Pancreas (tissue), 10 donors: Measurements from ENCODE around the gene ARID5B. TPM values are rescaled to one million over a fixed set of nuclear protein-coding genes. Genes with fewer than 3 reads are reported as not detected.
A peak's percentile ranks its signal among the peaks of the same experiment; 100 is the strongest.

Experiments
- ATAC-seq, 4 donors: fragments of 200-7000 bp; cut with Tn5 transposase; one replicate each; pipeline versions ENCODE4 v1.8.0 to v1.9.1; 2020; ENCODE audit warnings: mild to moderate bottlenecking in 4 of 4, moderate library complexity in 4 of 4
- DNase-seq, 6 donors: peaks; one replicate each; pipeline ENCODE4 v3.0.0-alpha.2; 2020
- FAIRE-seq: peaks from 2 replicates; lab custom pipeline; 2012; peaks lifted over from hg19 to GRCh38; lab: Jason Lieb, UNC
- H3K27ac ChIP-seq, 4 donors: fragments of 200-600 bp; sonication (generic); 1 replicate in 3 of 4; 2 replicates in 1 of 4; pipeline versions ENCODE4 v1.5.0 to v1.8.0; 2020
- H3K27me3 ChIP-seq, 4 donors: fragments of 200-600 bp; one replicate each; pipeline ENCODE4 v1.8.0; 2021
- H3K36me3 ChIP-seq, 3 donors: fragments of 200-600 bp; sonication (generic) in 1 of 3; one replicate each; pipeline versions ENCODE4 v1.5.0 to v1.8.0; 2020 to 2021
- H3K4me1 ChIP-seq, 3 donors: fragments of 200-600 bp; one replicate each; pipeline ENCODE4 v1.8.0; 2021
- H3K4me3 ChIP-seq, 4 donors: fragments of 200-600 bp; sonication (generic) in 2 of 4; one replicate each; pipeline versions ENCODE4 v1.5.0 to v1.8.0; 2020 to 2021
- H3K9me3 ChIP-seq, 4 donors: fragments of 200-600 bp; one replicate each; pipeline ENCODE4 v1.8.0; 2021
- WGBS, 2 donors: extraction: QIAGEN DNeasy Blood & Tissue Kit; methylation state at CpG; one replicate each; pipeline ENCODE4 v1.1.7; 2013; 5-methylcytosine and 5-hydroxymethylcytosine counted together
- intact Hi-C, 3 donors: fragments of 100-400 bp; cut with DNase I; formaldehyde crosslinking; loops; one replicate each; pipeline versions ENCODE4 v1.11.1 to v1.14.2; 2022
- polyA plus RNA-seq, 2 donors: library from polyadenylated mRNA; stranded (reverse); fragments of 200-250 nt; gene quantifications; one replicate each; pipeline ENCODE4 v1.2.3, GENCODE V29; 2013
- total RNA-seq, 6 donors: library from RNA; stranded (reverse); fragmentation: NEBNext Ultra II Directional in 4 of 6; extraction: Animal tissue kit (Norgen Biotek cat#: 25700) in 4 of 6; gene quantifications; one replicate each; pipeline versions ENCODE4 v1.2.1 to v1.2.4, GENCODE V29; 2021 to 2023
- TF ChIP-seq, protein P1 (sequence below), 4 donors: fragments of 200-600 bp; sonication (generic) in 3 of 4; IDR thresholded peaks; one replicate each; pipeline versions ENCODE4 v1.5.0 to v1.8.0; 2021; ENCODE audit warnings: antibody characterized with exemption in 4 of 4
- donor health status: healthy with polysubstance abuse.
- donor health status: DM: no; HTN: no; CAD: no; lungs with moderate emphysema.
- donor health status: DM: no; HTN: no; CAD: no.
- donor health status: control.
- donor health status: control.
- donor health status: Bipolar disorder and iron deficiency.
- donor health status: DM: yes; HTN: yes; CAD: no.
- donor health status: DM: no; HTN: no; CAD: no.
- donor health status: DM: no; HTN: no; CAD: no.
- donor health status: DM: yes; HTN: yes; CAD: no.

Gene ARID5B
- total and polyA plus RNA-seq, 8 donors = 2.6 to 13.0 (median 5.0) TPM

DNA sequence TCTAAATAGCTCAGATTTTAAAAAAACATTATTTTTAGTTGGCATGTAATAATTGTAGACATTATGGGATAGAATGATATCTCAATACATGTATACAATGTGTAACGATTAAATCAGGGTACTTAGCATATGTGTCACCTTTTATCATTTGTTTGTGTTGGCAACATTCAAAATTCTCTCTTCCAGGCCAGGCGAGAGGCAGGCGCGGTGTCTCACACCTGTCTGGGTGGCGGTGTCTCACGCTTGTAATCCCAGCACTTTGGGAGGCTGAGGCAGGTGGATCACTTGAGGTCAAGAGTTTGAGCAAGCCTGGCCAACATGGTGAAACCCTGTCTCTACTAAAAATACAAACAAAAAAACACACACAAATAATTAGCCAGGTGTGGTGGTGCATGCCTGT lies 215.4 kb downstream of the ARID5B start:
- intact Hi-C loops = no loop called here
- H3K4me1 ChIP-seq = no peaks in the 10 kb centered on the region
- DNase-seq = no peak

DNA sequence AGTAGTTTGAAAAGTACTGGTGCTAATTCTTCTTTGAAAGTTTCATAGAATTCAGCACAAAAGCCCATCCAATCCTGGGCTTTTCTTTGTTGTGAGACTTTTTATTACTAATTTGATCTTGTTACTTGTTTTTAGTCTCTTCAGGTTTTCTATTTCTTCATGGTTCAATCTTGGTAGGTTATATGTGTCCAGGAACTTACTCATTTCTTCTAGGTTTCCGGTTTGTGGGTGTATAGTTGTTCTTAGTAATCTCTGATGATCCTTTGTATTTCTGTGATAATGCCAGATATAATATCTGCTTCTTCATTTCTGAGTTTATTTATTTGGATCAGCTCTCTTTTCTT lies 219.7 kb downstream of the ARID5B start:
- Histone ChIP-seq H3K27ac (no peak overlapping the region), H3K27me3 (no peaks in the 10 kb centered on the region), H3K4me3 (no peak overlapping the region), H3K4me1 (no peaks in the 10 kb centered on the region), H3K36me3 (no peaks in the 10 kb centered on the region), H3K9me3 (no peaks in the 10 kb centered on the region)
- ATAC-seq (no peak), DNase-seq (no peak), FAIRE-seq (no peak)
- TF ChIP-seq, protein P1, sequence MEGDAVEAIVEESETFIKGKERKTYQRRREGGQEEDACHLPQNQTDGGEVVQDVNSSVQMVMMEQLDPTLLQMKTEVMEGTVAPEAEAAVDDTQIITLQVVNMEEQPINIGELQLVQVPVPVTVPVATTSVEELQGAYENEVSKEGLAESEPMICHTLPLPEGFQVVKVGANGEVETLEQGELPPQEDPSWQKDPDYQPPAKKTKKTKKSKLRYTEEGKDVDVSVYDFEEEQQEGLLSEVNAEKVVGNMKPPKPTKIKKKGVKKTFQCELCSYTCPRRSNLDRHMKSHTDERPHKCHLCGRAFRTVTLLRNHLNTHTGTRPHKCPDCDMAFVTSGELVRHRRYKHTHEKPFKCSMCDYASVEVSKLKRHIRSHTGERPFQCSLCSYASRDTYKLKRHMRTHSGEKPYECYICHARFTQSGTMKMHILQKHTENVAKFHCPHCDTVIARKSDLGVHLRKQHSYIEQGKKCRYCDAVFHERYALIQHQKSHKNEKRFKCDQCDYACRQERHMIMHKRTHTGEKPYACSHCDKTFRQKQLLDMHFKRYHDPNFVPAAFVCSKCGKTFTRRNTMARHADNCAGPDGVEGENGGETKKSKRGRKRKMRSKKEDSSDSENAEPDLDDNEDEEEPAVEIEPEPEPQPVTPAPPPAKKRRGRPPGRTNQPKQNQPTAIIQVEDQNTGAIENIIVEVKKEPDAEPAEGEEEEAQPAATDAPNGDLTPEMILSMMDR (IDR thresholded peaks at IDR 0.05) = no peak
- intact Hi-C loops = no loop called here
- WGBS, 2 donors = 69 to 93% methylated on average over 1 of the region's 1 CpG

More for the DNA sequence above, 215.4 kb downstream of the ARID5B start:
- no peak for ATAC-seq
- WGBS, 2 donors = 43 to 46% methylated on average over 6 of the region's 6 CpGs
- Histone ChIP-seq H3K36me3 (no peaks in the 10 kb centered on the region), H3K27ac (no peak overlapping the region), H3K4me3 (no peak overlapping the region), H3K27me3 (no peaks in the 10 kb centered on the region), H3K9me3 (no peaks in the 10 kb centered on the region)
- FAIRE-seq = no peak
- TF ChIP-seq, protein P1 (IDR thresholded peaks at IDR 0.05) = no peak

DNA sequence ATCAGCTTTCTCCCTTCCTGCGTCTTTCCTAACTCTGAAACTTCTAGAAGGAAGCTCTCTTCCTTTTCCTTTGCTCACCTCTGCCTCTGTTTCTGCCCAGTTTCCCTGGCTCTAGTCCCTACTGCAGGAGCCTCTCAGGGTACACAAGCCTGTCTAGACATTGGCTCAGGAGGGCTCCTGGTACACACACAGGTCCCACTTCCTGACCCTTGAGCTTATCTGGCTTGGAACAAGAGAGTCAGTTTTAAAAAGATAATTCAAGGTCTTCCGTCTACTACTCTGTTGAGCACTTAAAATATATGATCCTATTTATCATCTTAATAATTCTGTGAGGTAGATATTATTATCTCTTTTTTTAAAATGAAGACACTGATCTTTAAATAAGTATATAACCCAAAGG lies 226.5 kb downstream of the ARID5B start:
- no peaks in the 10 kb centered on the region for H3K27me3 ChIP-seq
- no peak overlapping the region for H3K27ac ChIP-seq
- H3K4me1 ChIP-seq = no peaks in the 10 kb centered on the region
- no peaks in the 10 kb centered on the region for H3K36me3 ChIP-seq
- 76 to 89% methylated on average over 2 of the region's 2 CpGs for WGBS, 2 donors
- intact Hi-C loops = no loop called here
- FAIRE-seq = no peak
- H3K4me3 ChIP-seq = no peak overlapping the region
- TF ChIP-seq, protein P1 (IDR thresholded peaks at IDR 0.05) = no peak
- no peak for DNase-seq
- ATAC-seq = no peak
- H3K9me3 ChIP-seq = no peaks in the 10 kb centered on the region

DNA sequence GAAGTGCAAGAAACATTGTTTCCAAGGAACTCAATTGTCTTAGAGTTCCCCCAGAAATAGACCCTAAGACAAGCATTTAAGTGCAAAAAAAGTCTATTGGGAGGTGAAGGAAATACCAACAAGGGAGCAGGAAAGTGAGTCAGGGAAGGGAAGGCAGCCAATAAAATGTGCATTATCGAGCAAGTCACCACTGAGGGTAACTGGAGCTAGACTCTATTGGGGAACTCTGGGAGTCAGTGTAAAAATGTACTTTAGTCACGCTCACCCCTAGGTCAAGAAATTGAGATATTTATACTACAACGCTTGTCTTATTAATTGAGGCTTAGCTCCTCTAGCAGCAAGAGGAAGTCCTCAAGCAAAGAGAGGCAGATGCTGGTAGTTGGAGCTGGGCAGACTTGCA lies 229.4 kb downstream of the ARID5B start:
- ATAC-seq = peak in 1 of 4 donors; percentile 24
- Histone ChIP-seq H3K27me3 (no peaks in the 10 kb centered on the region), H3K4me1 (no peaks in the 10 kb centered on the region), H3K9me3 (no peaks in the 10 kb centered on the region), H3K4me3 (no peak overlapping the region), H3K27ac (no peak overlapping the region), H3K36me3 (no peaks in the 10 kb centered on the region)
- FAIRE-seq = no peak
- DNase-seq = no peak
- WGBS, 2 donors = 70 to 90% methylated on average over 3 of the region's 3 CpGs
- TF ChIP-seq, protein P1 (IDR thresholded peaks at IDR 0.05) = no peak
- intact Hi-C loops = no loop called here

DNA sequence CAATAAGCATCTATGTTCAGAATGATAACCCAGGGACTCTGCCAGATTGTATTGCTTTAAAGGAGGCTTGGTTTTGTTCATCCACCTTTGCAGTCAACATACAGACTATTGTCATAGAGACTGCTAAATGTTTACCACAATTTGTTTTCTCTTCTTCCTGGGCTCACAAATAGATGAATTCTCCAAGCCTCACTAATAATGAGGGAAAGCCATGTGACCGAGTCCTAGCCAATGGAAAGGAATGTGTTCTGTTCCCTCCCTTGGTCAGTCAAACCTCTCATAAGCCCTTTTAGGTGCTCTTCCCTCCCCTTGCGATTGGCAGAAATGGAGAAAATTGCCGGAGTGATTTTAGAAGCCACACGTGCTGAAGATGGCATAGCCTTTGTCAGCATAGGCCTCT lies 230.2 kb downstream of the ARID5B start:
- TF ChIP-seq, protein P1 (IDR thresholded peaks at IDR 0.05) = no peak
- FAIRE-seq = no peak

More for the DNA sequence above, 230.2 kb downstream of the ARID5B start:
- Histone ChIP-seq H3K36me3 (no peaks in the 10 kb centered on the region), H3K27ac (no peak overlapping the region), H3K4me3 (no peak overlapping the region), H3K27me3 (no peaks in the 10 kb centered on the region), H3K9me3 (no peaks in the 10 kb centered on the region), H3K4me1 (no peaks in the 10 kb centered on the region)
- intact Hi-C loops = no loop called here
- no peak for DNase-seq
- no peak for ATAC-seq
- 76 to 84% methylated on average over 4 of the region's 4 CpGs for WGBS, 2 donors
